H1 (cell line): ENCODE results near the gene IMPDH1.

ENCODE experiments used
- ASH2L ChIP-seq: fragments of 200-600, 300-600 bp; sonication (generic); IDR thresholded peaks from one replicate; pipeline ENCODE4 v1.7.1; 2017; ENCODE audit warnings: low read length
- EGR1 ChIP-seq: IDR thresholded peaks from 2 replicates; pipeline ENCODE4 v1.6.1; 2011; ENCODE audit warnings: low read depth, low read length, borderline replicate concordance
- TCF12 ChIP-seq: IDR thresholded peaks from 2 replicates; pipeline ENCODE4 v1.6.1; 2011; ENCODE audit warnings: low read depth, mild to moderate bottlenecking, low read length
- TF ChIP-seq, protein P1 (sequence below), 3 experiments: IDR thresholded peaks; 1 replicate in 2 of 3; 2 replicates in 1 of 3; pipeline versions ENCODE4 v1.5.1 to v1.6.1; 2011; ENCODE audit warnings: low read length in 3 of 3, mild to moderate bottlenecking in 3 of 3, inconsistent platforms in 2 of 3, low read depth in 1 of 3, moderate library complexity in 1 of 3; ENCODE audit not compliant: insufficient read depth in 1 of 3; ENCODE audit errors: control extremely low read depth in 1 of 3

DNA sequence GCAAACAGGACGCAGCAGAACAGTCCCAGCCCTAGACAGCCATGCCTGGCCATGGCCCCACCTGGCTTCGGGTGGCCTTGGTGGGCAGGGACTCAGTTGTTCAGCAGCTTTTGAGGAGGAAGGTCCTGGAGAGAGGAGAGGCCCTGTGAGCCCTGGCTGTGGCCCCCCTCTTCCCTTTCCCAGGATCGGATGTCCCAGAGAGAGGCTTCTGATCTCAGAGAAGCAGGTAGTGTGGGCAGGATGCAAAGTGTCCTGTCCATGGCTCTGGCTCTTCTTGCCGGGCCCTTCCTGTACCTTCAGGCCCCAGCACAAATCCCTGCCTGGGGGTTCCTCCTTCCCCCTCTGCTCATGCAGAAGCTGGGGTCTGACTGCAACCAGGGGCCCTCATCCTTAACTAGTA lies 49.8 kb downstream of the IMPDH1 start:
- no peak for TF ChIP-seq EGR1
- TF ChIP-seq, protein P1, sequence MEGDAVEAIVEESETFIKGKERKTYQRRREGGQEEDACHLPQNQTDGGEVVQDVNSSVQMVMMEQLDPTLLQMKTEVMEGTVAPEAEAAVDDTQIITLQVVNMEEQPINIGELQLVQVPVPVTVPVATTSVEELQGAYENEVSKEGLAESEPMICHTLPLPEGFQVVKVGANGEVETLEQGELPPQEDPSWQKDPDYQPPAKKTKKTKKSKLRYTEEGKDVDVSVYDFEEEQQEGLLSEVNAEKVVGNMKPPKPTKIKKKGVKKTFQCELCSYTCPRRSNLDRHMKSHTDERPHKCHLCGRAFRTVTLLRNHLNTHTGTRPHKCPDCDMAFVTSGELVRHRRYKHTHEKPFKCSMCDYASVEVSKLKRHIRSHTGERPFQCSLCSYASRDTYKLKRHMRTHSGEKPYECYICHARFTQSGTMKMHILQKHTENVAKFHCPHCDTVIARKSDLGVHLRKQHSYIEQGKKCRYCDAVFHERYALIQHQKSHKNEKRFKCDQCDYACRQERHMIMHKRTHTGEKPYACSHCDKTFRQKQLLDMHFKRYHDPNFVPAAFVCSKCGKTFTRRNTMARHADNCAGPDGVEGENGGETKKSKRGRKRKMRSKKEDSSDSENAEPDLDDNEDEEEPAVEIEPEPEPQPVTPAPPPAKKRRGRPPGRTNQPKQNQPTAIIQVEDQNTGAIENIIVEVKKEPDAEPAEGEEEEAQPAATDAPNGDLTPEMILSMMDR (IDR thresholded peaks at IDR 0.05; ENCODE audit: control extremely low read depth in 1 of 3, insufficient read depth in 1 of 3, low read depth in 1 of 3, low read length in 3 of 3) = no peak
- TF ChIP-seq ASH2L = no peak
- no peak for TF ChIP-seq TCF12
